Testis (tissue), 3 donors: Measurements from ENCODE around the gene RAB11FIP3. TPM values are rescaled to one million over a fixed set of nuclear protein-coding genes. Genes with fewer than 3 reads are reported as not detected.

Experiments used
- DNase-seq: peaks from one replicate; pipeline ENCODE4 v3.0.0-alpha.2; 2019
- H3K27ac ChIP-seq, 2 donors: fragments of 200-600 bp; sonication (generic); one replicate each; pipeline ENCODE4 v1.5.1; 2019
- H3K27me3 ChIP-seq: fragments of 200-600 bp; sonication (generic); one replicate; pipeline ENCODE4 v1.5.1; 2019
- H3K36me3 ChIP-seq: fragments of 200-600 bp; sonication (generic); one replicate; pipeline ENCODE4 v1.5.1; 2017; ENCODE audit warnings: low read depth; ENCODE audit errors: missing control alignments
- H3K4me1 ChIP-seq: fragments of 200-600 bp; sonication (generic); one replicate; pipeline ENCODE4 v1.5.1; 2019
- H3K4me3 ChIP-seq, 2 donors: fragments of 200-600 bp; sonication (generic); one replicate each; pipeline ENCODE4 v1.5.1; 2017 to 2019
- H3K9me3 ChIP-seq: fragments of 200-600 bp; sonication (generic); one replicate; pipeline ENCODE4 v1.5.1; 2017
- CTCF ChIP-seq, 3 experiments: fragments of 450-650 bp in 2 of 3; fragments of 200-600 bp in 1 of 3; sonication (generic) in 1 of 3; IDR thresholded peaks; one replicate each; pipeline ENCODE4 v1.5.1; 2016 to 2019; ENCODE audit warnings: antibody characterized with exemption in 3 of 3, mild to moderate bottlenecking in 2 of 3, moderate library complexity in 1 of 3
- POLR2A ChIP-seq: fragments of 450-650 bp; IDR thresholded peaks from one replicate; pipeline ENCODE4 v1.6.1; 2017; ENCODE audit warnings: antibody characterized with exemption, mild to moderate bottlenecking, moderate library complexity
- WGBS, 2 donors: methylation state at CpG; one replicate each; pipeline ENCODE4 v1.1.5; 2018; 5-methylcytosine and 5-hydroxymethylcytosine counted together
- intact Hi-C: fragments of 100-400 bp; cut with DNase I; formaldehyde crosslinking; loops from one replicate; pipeline ENCODE4 v1.15.1; 2023; ENCODE audit warnings: low total_unique reads
- polyA plus RNA-seq: library from polyadenylated mRNA; stranded (reverse); fragments of 350-450 nt; fragmentation: Illumina TruSeq; extraction: RNeasy Lipid Tissue Mini Kit (QIAGEN cat#74804); gene quantifications from one replicate; pipeline ENCODE4 v1.2.3, GENCODE V29; 2014; ENCODE audit warnings: low read depth, low replicate concordance; ENCODE audit not compliant: insufficient read depth
- total RNA-seq, 2 donors: library from RNA; depleted of rRNA; stranded (reverse); fragments of >200 nt; gene quantifications; one replicate each; pipeline ENCODE4 v1.2.3, GENCODE V29; 2016

The RAB11FIP3 gene
- total and polyA plus RNA-seq, 3 donors from 2014 or later: 61.7 to 186 (median 166) TPM

- Histone ChIP-seq H3K27me3 (no peaks in the 10 kb centered on the region), H3K36me3 (no peaks in the 10 kb centered on the region), H3K27ac (no peak overlapping the region), H3K9me3 (no peaks in the 10 kb centered on the region), H3K4me3 (no peak overlapping the region), H3K4me1 (peaks cover 20% of the 10 kb centered on the region)
- 87 to 94% methylated on average over 13 of the region's 13 CpGs for WGBS, 2 donors
- TF ChIP-seq CTCF (IDR thresholded peaks at IDR 0.05) (no peak), POLR2A (no peak)
- no peak for DNase-seq
- intact Hi-C loops: no loop called here
Measured at GRCh38 chr16:454397-454940, 29.0 kb downstream of the RAB11FIP3 start.

GRCh38 chr16:455453-455852, 30.0 kb downstream of the RAB11FIP3 start:
- 92 to 96% methylated on average over 12 of the region's 12 CpGs for WGBS, 2 donors

GRCh38 chr16:456891-457483, 31.5 kb downstream of the RAB11FIP3 start:
- Histone ChIP-seq H3K4me1 (peaks cover 20% of the 10 kb centered on the region), H3K27ac (peak overlapping the region; percentile 74 to 83), H3K4me3 (no peak overlapping the region), H3K9me3 (no peaks in the 10 kb centered on the region), H3K27me3 (no peaks in the 10 kb centered on the region), H3K36me3 (no peaks in the 10 kb centered on the region)
- intact Hi-C loops: no loop called here
- peak; percentile 86 for DNase-seq
- TF ChIP-seq POLR2A: no peak
- 30 to 49% methylated on average over 11 of the region's 11 CpGs for WGBS, 2 donors

More at GRCh38 chr16:455453-455852, 30.0 kb downstream of the RAB11FIP3 start:
- no peaks in the 10 kb centered on the region for H3K27me3 ChIP-seq
- peaks cover 20% of the 10 kb centered on the region for H3K4me1 ChIP-seq
- H3K27ac ChIP-seq: no peak overlapping the region
- no peaks in the 10 kb centered on the region for H3K36me3 ChIP-seq
- no peak overlapping the region for H3K4me3 ChIP-seq
- DNase-seq: no peak
- no peak for TF ChIP-seq POLR2A
- TF ChIP-seq CTCF (IDR thresholded peaks at IDR 0.05): no peak
- H3K9me3 ChIP-seq: no peaks in the 10 kb centered on the region
- intact Hi-C loops: no loop called here

GRCh38 chr16:457732-458400, 32.4 kb downstream of the RAB11FIP3 start:
- peak; percentile 57 for DNase-seq
- no peaks in the 10 kb centered on the region for H3K9me3 ChIP-seq
- WGBS, 2 donors: 74 to 78% methylated on average over 12 to 14 of the region's 14 CpGs

More at GRCh38 chr16:457732-458400, 32.4 kb downstream of the RAB11FIP3 start:
- intact Hi-C loops: no loop called here
- TF ChIP-seq CTCF (IDR thresholded peaks at IDR 0.05) (no peak), POLR2A (no peak)
- Histone ChIP-seq H3K27me3 (no peaks in the 10 kb centered on the region), H3K36me3 (no peaks in the 10 kb centered on the region), H3K27ac (peak overlapping the region; percentile 74 to 83), H3K4me1 (peaks cover 20% of the 10 kb centered on the region), H3K4me3 (no peak overlapping the region)
